Activated gamma-delta T cell (primary cell): ENCODE data around the gene SPR.
"Not testable (repeated sequence)": the region's sequence is repeated elsewhere in the genome, so short reads cannot be mapped to it uniquely, and the experiment has no call there.

Source experiments
- DNase-seq: peaks from one replicate; lab custom pipeline; 2025; lab: John Stamatoyannopoulos, UW

Gene SPR

DNA sequence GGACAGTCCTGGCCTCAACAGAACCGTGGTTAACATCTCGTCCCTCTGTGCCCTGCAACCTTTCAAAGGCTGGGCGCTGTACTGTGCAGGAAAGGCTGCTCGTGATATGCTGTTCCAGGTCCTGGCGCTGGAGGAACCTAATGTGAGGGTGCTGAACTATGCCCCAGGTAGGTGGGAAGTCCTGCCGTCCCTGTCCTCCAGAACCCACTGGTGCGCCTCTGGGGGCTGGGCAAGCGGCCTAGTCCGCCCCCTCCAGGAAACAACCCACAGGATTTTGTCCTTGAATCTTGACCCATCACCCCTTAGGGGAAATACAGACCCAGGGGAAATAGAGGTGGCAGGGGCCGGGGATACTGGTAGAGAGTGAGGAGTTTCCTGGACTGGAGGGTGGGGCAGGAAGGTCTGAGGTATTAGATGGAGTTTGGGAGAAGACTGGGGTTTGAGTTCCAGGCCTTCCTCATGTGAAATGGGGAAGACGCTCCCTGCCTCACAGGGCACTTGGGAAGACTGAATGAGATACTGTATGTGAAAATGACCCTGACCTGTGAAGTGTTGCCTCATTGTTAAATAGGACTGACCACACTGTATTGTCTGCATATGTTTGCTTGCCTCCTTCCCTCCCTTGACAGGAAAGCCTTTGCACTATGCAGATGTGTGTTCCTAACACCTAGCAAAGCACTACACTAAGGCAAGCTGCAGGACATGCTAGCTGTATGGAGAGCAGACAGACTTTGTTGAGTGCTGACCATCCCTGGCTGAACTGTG is 1.4 kb downstream of the SPR start:
- DNase-seq, result no peak

- DNase-seq, result no peak
Observed at GRCh38 chr2:72889991-72890390, 2.8 kb downstream of the SPR start.

DNA sequence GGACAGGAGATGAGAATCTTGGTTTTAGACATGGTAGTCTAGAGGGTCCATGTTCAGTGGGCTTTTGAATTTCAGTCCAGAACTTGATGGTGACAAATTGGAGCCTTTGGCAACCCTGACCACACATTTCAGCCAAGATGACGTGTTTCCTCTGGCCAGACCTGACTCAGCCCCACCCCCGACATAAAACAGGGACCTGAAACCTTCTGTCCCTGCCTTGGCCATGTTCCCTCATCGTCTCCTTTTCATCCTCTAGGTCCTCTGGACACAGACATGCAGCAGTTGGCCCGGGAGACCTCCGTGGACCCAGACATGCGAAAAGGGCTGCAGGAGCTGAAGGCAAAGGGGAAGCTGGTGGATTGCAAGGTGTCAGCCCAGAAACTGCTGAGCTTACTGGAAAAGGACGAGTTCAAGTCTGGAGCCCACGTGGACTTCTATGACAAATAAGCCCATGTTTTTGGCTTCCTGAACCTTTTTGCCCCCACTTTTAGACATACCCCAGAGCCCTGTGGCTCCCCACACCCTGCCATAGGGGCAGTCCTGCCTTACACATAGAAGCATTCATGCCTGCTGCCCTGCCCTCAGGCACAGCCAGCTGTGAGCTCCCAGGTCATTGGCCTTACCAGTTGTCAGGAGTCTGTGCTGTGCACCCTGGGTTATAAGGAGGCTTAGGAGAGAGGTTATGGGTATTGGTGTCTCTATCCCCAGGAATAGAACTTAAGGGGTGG is 4.0 kb downstream of the SPR start:
- DNase-seq, result no peak

- peak; percentile 17 for DNase-seq
Observed at GRCh38 chr2:72892506-72893173, 5.4 kb downstream of the SPR start.

DNA sequence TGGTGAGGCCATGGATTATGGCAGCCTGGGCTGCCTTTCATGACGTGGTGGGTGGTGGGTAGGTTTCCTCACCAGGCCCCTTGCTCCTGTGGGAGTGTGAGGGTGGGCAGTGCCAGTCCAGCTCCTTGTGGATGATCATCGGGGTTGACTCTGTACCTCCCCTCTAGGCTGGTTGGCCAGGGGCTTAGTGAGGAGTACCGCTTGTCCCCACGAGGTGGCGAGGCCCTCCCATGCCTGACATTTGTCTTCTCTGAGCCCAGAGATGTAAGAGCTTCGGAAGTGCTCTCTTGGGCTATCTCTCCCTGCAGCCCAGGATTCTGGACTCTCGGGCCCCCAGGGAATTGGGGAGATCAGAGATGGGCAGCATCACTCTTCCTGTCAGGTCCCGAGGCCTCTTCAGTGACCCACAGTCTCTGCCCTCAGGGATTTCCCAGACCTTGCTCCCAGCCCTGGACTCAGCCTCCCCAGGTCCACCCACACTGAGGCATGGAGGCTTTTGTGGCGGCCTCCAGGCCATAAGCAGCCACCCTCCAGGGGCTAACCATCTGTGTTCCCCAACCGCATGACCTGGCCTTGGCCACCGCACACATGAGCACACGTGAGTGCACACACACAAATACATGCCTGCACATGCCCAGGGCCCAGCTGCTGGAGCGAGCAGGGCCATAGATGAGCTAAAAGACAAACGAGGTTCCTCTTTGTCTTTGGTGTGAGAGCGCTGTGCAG is 6.5 kb downstream of the SPR start:
- no peak for DNase-seq

DNA sequence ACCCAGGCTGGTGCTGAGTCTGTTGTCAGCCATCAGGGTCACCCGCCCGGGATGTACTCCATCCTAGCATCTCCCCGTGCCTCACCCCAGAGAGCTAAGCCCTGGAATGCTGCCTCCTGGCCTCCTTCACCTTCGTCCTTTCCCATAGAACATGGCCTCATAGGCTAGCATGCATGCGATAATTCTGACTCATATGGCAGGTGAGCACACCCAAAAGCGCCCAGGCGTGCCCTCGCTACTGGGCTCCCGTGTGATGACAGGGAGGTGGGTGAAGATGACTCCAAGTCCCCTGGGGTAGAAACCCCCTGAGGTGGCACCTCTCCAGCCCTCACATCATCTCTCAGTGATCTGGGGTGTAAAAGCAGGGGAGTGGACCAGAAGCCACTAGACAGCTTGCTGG is 7.3 kb downstream of the SPR start:
- DNase-seq, result no peak

GRCh38 chr2:72895154-72895553 is 7.9 kb downstream of the SPR start:
- DNase-seq, result no peak

DNA sequence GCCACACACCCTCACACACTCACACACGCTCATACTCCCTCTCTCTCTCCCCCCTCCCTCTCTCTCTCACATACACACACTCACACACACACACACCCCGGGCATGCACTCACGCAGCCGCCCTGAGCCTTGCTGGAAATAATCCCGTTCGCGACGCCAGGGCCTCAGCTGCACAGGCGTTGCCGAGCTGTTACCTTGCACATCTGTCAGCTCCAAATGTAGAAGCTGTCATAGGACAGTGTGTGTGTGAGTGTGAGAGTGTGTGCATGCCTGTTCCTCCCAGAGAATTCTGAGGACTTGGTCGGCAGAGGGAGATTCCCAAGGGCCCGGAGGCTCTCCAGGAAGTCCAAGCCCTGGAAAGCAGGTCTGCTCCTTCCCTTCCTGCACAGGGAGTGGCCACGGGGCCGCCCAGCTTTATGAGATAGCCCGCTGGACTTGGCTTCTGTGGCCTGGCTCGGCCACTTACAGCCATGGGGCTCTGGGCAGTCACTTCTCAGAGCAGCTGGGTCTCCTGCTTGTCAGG is 8.6 kb downstream of the SPR start:
- DNase-seq, result no peak

GRCh38 chr2:72896446-72896845 is 9.2 kb downstream of the SPR start:
- DNase-seq, result no peak

- no peak for DNase-seq
Observed at GRCh38 chr2:72897785-72898584, 10.8 kb downstream of the SPR start.

- DNase-seq, result no peak
Observed at GRCh38 chr2:72898585-72898906, 11.3 kb downstream of the SPR start.

DNA sequence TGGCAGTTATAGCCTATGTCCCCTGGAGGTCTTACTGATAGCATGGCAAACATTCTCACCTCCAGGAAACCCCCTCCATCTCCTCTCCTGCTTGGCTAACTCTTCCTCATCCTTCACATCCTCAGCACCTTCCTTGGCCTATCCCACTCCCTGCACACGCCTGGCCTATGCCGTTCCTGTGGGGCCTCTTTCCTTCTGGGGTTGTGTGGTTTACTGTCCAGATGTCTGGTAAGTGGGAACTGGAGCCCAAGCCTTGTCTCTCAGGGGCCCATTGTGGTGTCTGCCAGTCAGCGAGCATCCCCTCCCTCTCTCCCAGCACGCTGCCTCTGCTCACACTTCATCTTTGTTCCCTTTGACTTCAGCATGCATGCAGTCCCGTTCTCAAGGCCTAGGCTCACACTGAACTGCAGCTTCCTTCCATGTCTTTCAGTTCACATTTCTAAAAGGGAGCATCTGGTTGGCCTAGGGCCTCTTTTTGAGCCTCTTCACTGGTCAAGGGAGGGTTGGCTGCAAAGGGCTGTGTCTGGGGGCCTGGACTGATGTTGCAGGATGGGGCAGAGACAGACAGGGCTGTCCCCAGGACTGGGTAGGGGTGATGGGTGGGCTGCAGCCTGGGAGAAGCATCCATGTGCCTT is 13.1 kb downstream of the SPR start:
- no peak for DNase-seq

- no peak for DNase-seq
Observed at GRCh38 chr2:72901426-72901825, 14.2 kb downstream of the SPR start.

- not testable (repeated sequence) for DNase-seq
Observed at GRCh38 chr2:72907369-72907768, 20.2 kb downstream of the SPR start.

GRCh38 chr2:72908741-72909140 is 21.5 kb downstream of the SPR start:
- no peak for DNase-seq

DNA sequence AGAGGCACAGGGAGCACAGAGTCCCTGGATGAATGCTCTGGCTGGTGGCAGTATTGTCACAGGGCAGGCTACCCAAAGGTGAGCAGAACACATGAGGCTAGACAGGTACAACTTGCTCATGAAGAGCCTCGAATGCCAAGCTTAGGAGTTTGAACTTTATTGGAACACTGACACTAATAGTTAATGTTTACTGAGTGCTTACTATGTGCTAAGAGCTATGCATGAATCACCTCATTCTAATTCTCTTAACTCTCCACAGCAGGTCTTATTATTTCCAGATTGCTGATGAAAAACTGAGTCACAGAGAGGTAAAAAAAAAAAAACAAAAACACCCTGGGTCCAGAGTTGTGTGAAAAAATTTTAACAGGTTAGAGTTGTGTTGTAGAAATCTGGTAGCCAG is 24.0 kb downstream of the SPR start:
- DNase-seq, result no peak

DNA sequence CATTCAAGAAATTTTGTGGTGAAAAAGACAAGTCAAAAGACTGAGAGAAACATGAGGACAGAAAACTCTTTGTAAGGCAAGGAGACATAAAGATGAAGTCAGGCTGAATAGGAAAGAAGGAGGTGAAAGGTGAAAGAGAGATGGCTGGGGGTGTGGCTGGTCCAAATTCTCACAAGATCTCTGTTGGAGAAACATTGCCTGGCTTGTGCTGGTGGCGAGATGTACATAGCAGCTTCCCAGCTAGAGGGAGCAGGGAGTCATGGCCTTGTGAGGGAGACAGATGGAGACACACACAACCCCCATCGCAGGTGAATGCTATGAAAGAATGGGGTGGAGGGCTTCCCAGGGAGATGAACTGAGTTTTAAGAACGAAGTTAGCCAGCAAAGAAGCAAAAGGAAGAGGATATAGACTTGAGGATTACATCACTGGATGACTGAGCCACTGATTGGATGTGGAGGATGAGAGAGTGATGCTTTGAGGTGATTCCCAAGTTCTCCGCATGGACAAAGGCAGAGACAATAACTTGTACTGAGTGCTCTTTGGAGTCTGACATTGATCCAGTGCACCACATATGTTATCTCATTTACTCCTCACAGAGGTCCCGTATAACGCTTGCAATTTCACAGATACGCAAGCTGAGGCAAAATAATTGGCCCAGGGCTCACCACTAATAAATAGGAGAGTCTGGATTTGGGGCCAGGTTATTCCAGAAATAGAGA is 26.4 kb downstream of the SPR start:
- no peak for DNase-seq

GRCh38 chr2:72914206-72914559 is 27.0 kb downstream of the SPR start:
- no peak for DNase-seq

DNA sequence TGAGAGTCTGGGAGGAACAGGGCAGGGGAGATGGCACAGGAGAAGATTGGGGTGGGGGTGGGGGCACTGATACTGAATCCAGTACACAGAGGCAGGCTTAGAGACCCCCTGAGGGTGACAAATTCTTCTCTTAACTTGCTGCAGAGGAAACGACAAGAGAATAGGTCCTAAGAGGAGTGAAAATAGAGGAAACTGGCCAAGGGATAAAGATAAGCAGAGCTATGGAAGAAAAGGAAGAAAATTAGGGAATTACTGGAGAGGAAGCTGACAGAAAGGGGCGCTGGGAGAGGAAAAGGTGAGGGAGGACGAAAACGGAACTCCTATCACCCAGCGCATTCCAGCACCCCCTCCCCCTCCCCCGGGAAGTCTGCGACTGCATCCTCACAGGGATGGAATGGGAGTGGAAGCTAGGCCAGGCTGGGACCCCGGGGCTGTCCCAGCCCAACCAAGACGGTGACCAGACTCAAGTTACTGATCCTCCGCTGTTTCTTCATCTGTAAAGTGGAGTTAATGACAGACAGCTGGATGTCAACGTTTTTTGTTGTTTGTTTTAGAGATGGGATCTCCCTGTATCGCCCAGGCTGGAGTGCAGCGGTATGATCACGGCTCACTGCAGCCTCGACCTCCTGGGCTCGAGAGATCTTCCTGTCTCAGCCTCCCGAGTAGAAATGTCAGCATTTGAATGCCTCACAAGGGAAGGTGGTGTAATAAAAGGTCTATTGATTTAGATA is 27.5 kb downstream of the SPR start:
- DNase-seq, result no peak
